HG02970 (cell line): ENCODE results near the gene PARP8.

Experiments
- ATAC-seq: cut with Tn5 transposase; IDR thresholded peaks from one replicate; pipeline ENCODE4 v1.9.1; 2021; ENCODE audit warnings: mild to moderate bottlenecking, moderate library complexity, moderate number of reproducible peaks; ENCODE audit not compliant: unreplicated experiment, low FRiP score

Gene PARP8

GRCh38 chr5:50725800-50726474 is 59.5 kb downstream of the PARP8 start:
- no peak for ATAC-seq

GRCh38 chr5:50726475-50727148 is 60.2 kb downstream of the PARP8 start:
- ATAC-seq: no peak

- no peak for ATAC-seq
These were observed 60.7 kb downstream of the PARP8 start for GRCh38 chr5:50727149-50727496.

GRCh38 chr5:50727845-50728244 is 61.4 kb downstream of the PARP8 start:
- ATAC-seq: no peak

GRCh38 chr5:50730336-50730735 is 63.9 kb downstream of the PARP8 start:
- ATAC-seq: no peak

GRCh38 chr5:50730841-50731240 is 64.4 kb downstream of the PARP8 start:
- ATAC-seq: no peak

GRCh38 chr5:50733741-50734140 is 67.3 kb downstream of the PARP8 start:
- no peak for ATAC-seq

DNA sequence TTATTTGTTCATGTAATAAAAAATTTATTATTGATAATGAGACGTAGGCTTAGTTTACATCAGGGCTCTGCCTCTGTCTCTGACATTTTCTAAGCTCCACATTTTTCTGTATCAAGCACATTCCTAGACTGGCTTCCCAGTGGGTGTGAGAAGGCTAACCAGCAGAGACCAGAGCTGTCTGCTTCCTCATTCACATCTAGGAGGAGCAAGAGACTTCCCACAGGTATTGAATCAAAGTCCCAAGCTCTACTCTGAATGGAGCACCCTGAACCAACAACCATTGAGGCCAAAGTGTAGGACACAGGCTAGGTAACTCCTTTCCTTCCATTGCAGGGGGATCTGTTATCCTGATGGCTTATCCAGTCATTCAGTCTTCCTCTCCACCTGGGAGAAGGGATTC is 72.4 kb downstream of the PARP8 start:
- ATAC-seq: no peak

DNA sequence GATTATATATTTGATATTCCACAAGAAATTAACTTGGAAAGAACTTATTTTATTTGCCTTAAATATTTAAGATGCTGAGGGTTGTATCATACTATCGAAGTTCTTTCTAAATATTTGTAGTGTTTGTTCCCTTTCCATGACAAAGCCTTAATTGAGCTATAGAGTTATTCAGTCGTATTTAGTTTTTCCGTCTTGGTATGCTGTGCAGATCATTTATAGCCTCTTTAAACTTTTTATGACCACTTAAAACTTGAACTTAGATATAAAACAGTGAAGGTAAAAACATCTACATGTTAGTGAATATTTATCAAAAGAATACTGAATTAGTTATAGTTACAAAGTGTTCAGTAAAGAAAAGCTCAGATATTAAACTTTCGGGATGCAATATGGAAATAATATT is 74.4 kb downstream of the PARP8 start:
- ATAC-seq: no peak

DNA sequence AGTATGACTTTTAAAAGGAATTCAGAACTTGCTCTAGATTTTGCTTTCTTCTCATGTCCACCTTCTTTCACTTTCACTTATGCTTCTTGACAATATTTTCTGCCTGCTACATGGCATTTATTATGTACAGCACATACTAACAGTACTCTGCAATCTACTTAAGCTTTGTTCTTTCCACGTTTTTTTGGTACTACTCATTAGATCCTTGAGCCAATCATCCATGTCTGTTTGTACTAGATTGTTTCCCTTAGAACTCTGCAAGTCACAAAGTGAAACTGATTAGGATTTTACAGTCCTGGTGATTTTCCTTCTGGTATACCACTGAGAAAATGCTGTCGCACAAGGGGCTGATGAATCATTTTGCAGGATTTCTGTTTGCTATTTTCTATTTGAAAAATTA is 78.3 kb downstream of the PARP8 start:
- peak; percentile 52 for ATAC-seq

GRCh38 chr5:50745221-50745910 is 78.9 kb downstream of the PARP8 start:
- no peak for ATAC-seq

- no peak for ATAC-seq
These were observed 82.7 kb downstream of the PARP8 start for GRCh38 chr5:50749181-50749580.

- ATAC-seq: no peak
These were observed 83.4 kb downstream of the PARP8 start for GRCh38 chr5:50749873-50750272.

DNA sequence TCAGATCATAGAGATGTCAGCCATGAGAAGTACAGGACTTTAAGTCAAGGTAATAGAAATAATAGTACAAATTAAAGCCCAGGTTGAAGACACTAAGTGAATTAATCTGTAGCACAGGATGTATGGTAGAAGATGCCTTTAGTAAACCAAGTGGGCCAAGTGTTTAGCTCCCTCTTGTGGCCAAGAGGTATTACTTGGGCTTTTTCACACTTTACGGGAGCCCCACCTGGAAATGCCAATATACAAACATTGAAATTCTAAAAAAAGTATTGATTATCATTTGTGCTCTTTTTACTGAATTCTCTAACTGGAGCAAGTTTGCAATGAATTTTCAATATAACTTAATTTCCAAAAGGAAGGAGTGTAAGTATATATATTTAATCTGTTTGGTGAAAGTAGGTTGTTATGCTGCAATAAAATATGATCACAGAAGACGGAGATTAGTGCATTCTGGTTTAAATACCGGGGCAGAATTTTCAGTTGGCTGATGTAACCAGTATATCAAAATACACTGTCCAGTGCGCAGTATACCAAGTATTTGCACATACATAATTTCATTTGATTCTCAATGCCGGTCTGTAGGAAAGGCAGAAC is 84.7 kb downstream of the PARP8 start:
- peak; percentile 66 for ATAC-seq

DNA sequence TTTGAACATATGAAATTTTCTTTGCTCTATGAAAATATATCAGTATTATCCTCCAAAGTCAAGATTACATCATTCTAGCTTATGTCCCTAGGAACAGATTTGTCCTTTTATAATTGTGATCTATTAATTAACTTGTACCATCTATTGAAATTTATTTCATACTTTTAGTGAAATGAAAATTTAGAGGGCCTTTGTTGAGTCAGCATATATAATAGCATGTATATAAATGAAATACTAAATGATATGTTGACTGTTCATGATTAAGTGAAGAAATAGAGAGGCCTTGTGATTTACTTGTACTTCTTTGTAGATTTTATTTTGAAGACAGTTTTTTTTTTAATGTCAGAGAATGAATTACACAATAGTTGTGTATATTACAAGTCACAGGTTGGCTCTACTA is 86.4 kb downstream of the PARP8 start:
- ATAC-seq: no peak

DNA sequence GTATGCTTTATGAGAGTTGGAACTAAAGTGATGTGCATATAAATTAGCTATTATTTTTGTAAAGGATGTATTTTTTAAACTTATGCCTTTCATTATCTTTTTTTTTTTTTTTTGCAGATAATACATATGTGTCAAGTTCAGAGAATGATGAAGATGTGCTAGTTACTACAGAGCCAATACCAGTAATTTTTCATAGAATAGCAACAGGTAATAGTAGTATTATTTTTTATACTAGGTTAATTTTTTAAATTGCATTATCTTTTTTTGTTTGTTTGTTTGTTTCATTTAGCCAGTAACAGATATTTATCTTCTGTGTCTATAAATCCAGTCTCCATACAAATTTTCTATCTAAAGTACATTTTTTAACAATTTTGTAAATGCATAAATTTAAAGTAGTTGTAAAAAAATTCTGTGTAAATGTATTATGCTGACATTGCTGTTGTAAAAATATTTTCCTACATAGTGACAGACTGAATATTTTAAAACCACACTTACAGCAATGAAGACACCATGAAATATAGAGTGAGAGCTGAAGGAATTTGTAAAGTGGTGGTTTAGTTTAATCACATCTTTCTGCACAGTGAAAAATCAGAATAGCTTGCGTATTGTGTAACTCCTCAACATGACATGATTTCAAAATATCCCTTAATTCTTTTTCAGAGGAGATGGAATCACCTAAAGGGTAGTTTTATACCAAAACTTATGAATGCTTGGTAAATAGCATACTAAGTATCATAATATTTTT is 93.3 kb downstream of the PARP8 start:
- ATAC-seq: no peak

DNA sequence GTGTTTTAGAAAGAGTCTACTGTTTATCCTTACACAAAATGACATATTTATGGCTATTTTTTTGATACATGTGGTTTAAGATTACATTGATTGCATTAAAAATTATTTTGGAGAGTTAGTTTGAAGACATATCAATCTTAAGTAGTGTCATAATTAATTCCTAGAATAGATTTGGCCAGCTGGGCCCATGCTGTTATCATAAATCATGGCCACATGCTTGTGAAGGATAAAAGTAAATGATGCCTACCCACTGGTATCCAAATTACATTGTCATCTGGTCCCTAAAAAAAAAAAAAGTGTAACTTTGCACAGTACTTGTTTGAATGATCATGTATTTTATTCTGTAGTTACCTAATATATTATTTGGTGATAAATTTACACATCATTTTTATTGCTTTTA is 96.9 kb downstream of the PARP8 start:
- ATAC-seq: no peak

DNA sequence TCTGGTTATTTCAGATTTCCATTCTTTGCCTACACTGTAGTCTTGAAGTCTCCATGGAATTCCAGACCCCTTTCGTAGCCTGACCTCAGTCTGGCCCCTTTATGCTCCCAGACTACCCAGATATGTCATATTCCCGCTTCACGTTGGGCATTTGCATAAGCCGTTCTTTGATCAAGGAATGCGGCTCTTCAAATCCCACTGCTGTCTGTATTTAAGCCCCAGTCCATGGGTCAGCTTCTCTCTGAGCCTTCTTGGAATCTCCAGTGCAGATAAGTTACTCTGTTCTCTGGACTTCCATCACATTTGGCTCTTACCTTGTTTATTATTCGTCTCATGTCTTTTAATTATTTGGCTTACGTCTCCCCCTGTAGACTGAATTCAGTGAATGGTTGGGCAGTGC is 97.4 kb downstream of the PARP8 start:
- ATAC-seq: no peak

- ATAC-seq: no peak
These were observed 99.6 kb downstream of the PARP8 start for GRCh38 chr5:50766042-50766441.

DNA sequence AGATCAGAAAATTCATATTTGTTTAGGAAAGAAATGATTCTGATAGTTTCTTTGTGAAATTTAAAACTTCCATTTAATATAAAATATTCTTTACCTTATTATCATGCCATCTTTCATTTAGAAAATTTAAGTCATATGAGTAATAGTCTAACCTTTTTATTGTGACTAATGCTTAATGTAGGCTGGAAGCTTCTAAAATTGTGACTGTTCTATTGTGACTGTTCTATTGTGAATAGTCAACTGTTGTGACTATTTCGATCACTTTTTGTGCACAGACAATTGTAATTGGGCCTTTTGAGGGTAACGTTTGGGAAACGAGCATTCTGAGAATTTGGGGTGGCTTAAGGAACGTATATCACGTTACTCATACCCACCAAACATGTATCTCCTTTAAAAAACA is 100.0 kb downstream of the PARP8 start:
- ATAC-seq: no peak

DNA sequence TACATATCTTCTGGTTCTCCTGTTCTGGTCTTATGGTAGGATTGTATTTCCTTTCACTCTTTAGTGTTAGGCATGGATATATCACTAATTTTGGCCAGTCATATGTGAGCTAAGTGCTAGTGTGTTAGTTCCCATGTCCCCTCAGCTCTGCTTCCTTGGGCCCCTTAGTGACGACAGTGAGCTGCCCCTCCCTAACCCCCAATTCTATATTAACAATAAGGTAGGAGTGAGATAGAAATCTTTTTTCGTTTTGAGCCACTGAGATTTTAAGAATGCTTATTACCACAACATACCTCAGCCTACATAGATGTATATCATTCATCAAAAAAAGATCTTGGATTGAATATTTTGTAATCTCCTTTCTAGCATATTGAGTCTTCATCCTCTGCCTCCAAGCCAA is 100.5 kb downstream of the PARP8 start:
- ATAC-seq: no peak
